HG02852 (cell line): Measurements from ENCODE around the gene OPCML.

Source experiments
- ATAC-seq: cut with Tn5 transposase; IDR thresholded peaks from one replicate; pipeline ENCODE4 v1.9.1; 2021; ENCODE audit warnings: mild to moderate bottlenecking, moderate library complexity; ENCODE audit not compliant: unreplicated experiment

The OPCML gene

GRCh38 chr11:133414506-133414905 lies 117.8 kb downstream of the OPCML start:
- ATAC-seq, result no peak

- ATAC-seq, result no peak
Measured at GRCh38 chr11:133413703-133414102, 118.6 kb downstream of the OPCML start.

GRCh38 chr11:133409799-133410198 lies 122.5 kb downstream of the OPCML start:
- ATAC-seq, result peak; percentile 45

- no peak for ATAC-seq
Measured at GRCh38 chr11:133408936-133409335, 123.4 kb downstream of the OPCML start.

GRCh38 chr11:133408402-133408801 lies 123.9 kb downstream of the OPCML start:
- ATAC-seq, result no peak

- ATAC-seq, result no peak
Measured at GRCh38 chr11:133406489-133406888, 125.8 kb downstream of the OPCML start.

GRCh38 chr11:133403900-133404299 lies 128.4 kb downstream of the OPCML start:
- ATAC-seq, result no peak

- ATAC-seq, result no peak
Measured at GRCh38 chr11:133402551-133402950, 129.8 kb downstream of the OPCML start.

- no peak for ATAC-seq
Measured at GRCh38 chr11:133399855-133400625, 132.3 kb downstream of the OPCML start.

GRCh38 chr11:133399294-133399693 lies 133.0 kb downstream of the OPCML start:
- ATAC-seq, result no peak

- ATAC-seq, result no peak
Measured at GRCh38 chr11:133390803-133391202, 141.5 kb downstream of the OPCML start.

- ATAC-seq, result peak; percentile 86
Measured at GRCh38 chr11:133388975-133389568, 143.2 kb downstream of the OPCML start.

GRCh38 chr11:133388260-133388659 lies 144.0 kb downstream of the OPCML start:
- ATAC-seq, result no peak

GRCh38 chr11:133386852-133387251 lies 145.4 kb downstream of the OPCML start:
- no peak for ATAC-seq

GRCh38 chr11:133386262-133386661 lies 146.0 kb downstream of the OPCML start:
- ATAC-seq, result no peak

GRCh38 chr11:133385781-133386180 lies 146.5 kb downstream of the OPCML start:
- ATAC-seq, result no peak

- no peak for ATAC-seq
Measured at GRCh38 chr11:133384731-133385130, 147.6 kb downstream of the OPCML start.

- no peak for ATAC-seq
Measured at GRCh38 chr11:133383689-133384088, 148.6 kb downstream of the OPCML start.

- no peak for ATAC-seq
Measured at GRCh38 chr11:133383201-133383600, 149.1 kb downstream of the OPCML start.

GRCh38 chr11:133382131-133382812 lies 150.0 kb downstream of the OPCML start:
- no peak for ATAC-seq

- no peak for ATAC-seq
Measured at GRCh38 chr11:133381761-133382130, 150.6 kb downstream of the OPCML start.

GRCh38 chr11:133366147-133366546 lies 166.2 kb downstream of the OPCML start:
- ATAC-seq, result no peak
